Activated T-cell treated with anti-CD3 and anti-CD28 coated beads for 4 hours (primary cell): Measurements from ENCODE around the gene TRPM2.
"Not testable (repeated sequence)": the region's sequence is repeated elsewhere in the genome, so short reads cannot be mapped to it uniquely, and the experiment has no call there.

Experiments
- DNase-seq: peaks from one replicate; pipeline ENCODE4 v3.0.0-alpha.2; 2020

Gene TRPM2

GRCh38 chr21:44399955-44400790 is 46.8 kb downstream of the TRPM2 start:
- no peak for DNase-seq

- no peak for DNase-seq
Observed at GRCh38 chr21:44400791-44401385, 47.5 kb downstream of the TRPM2 start.

- DNase-seq = no peak
Observed at GRCh38 chr21:44401386-44402160, 48.2 kb downstream of the TRPM2 start.

GRCh38 chr21:44402323-44403105 is 49.1 kb downstream of the TRPM2 start:
- DNase-seq = no peak

GRCh38 chr21:44403106-44404020 is 49.9 kb downstream of the TRPM2 start:
- DNase-seq = no peak

- not testable (repeated sequence) for DNase-seq
Observed at GRCh38 chr21:44404482-44404881, 51.1 kb downstream of the TRPM2 start.

- no peak for DNase-seq
Observed at GRCh38 chr21:44405091-44405947, 51.9 kb downstream of the TRPM2 start.

GRCh38 chr21:44405948-44406872 is 52.8 kb downstream of the TRPM2 start:
- no peak for DNase-seq

- DNase-seq = no peak
Observed at GRCh38 chr21:44406953-44407352, 53.5 kb downstream of the TRPM2 start.

GRCh38 chr21:44407493-44407892 is 54.1 kb downstream of the TRPM2 start:
- peak; percentile 14 for DNase-seq

GRCh38 chr21:44408226-44408625 is 54.8 kb downstream of the TRPM2 start:
- DNase-seq = no peak

GRCh38 chr21:44413566-44414290 is 60.3 kb downstream of the TRPM2 start:
- no peak for DNase-seq

- no peak for DNase-seq
Observed at GRCh38 chr21:44414291-44415072, 61.1 kb downstream of the TRPM2 start.

- no peak for DNase-seq
Observed at GRCh38 chr21:44415073-44416025, 61.9 kb downstream of the TRPM2 start.

- DNase-seq = no peak
Observed at GRCh38 chr21:44416193-44416592, 62.8 kb downstream of the TRPM2 start.

- not testable (repeated sequence) for DNase-seq
Observed at GRCh38 chr21:44417621-44418107, 64.2 kb downstream of the TRPM2 start.
